Sigmoid colon (tissue), 3 donors: ENCODE results near the gene UBL3.

Source experiments
- CTCF ChIP-seq, 4 experiments: fragments of 450-650 bp in 3 of 4; fragments of 200-600 bp in 1 of 4; IDR thresholded peaks; one replicate each; pipeline ENCODE4 v1.5.1; 2016 to 2019; ENCODE audit warnings: antibody characterized with exemption in 4 of 4, mild to moderate bottlenecking in 3 of 4, moderate library complexity in 2 of 4
- POLR2A ChIP-seq, 2 donors: fragments of 450-650 bp; IDR thresholded peaks; one replicate each; pipeline ENCODE4 v1.6.1; 2016; ENCODE audit warnings: antibody characterized with exemption in 2 of 2, mild to moderate bottlenecking in 2 of 2, moderate library complexity in 2 of 2

DNA sequence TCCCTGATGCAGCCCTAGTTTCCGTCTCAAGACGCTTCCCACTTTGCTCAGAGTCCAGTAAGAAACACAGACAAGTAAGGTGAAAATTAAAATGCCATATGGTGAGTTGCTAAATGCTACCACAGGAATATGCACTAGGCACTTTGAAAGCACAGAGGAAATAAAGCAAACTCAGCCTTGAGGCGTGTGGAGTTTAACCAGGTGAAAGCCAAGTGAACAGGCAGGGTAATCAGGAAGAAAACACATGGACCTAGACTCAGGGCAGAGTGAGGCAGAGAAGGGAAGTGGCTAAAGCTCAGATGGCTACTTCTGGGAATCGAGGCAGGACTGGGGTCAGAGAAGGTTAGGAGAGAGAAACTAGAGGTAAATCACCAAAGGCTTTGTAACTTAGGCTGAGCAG is 5.4 kb upstream of the UBL3 start:
- TF ChIP-seq POLR2A (IDR thresholded peaks at IDR 0.05): no peak
- TF ChIP-seq CTCF (IDR thresholded peaks at IDR 0.05): no peak
